GM23338 (cell line): Measurements from ENCODE around the gene CFAP58. TPM values are rescaled to one million over a fixed set of nuclear protein-coding genes. Genes with fewer than 3 reads are reported as not detected.

Experiments
- ATAC-seq: fragments of 200-7000 bp; cut with Tn5 transposase; 3 replicates; pipeline ENCODE4 v1.9.1; 2020
- DNase-seq: peaks from one replicate; pipeline ENCODE4 v3.0.0-alpha.2; 2015; ENCODE audit warnings: low spot score
- H2AFZ ChIP-seq: fragments of 200-600 bp; sonication (generic); 2 replicates; pipeline ENCODE4 v1.8.0; 2016; ENCODE audit warnings: antibody characterized with exemption, mild to moderate bottlenecking, moderate library complexity
- H3F3A ChIP-seq: fragments of 200-600 bp; sonication (generic); replicated peaks from 2 replicates; pipeline ENCODE4 v1.8.0; 2017; ENCODE audit warnings: antibody characterized with exemption, mixed run types, low read depth
- H3K27ac ChIP-seq: fragments of 200-600 bp; sonication (generic); 2 replicates; pipeline ENCODE4 v1.6.1; 2016; ENCODE audit warnings: low read depth
- H3K27me3 ChIP-seq: fragments of 200-600 bp; sonication (generic); 2 replicates; pipeline ENCODE4 v1.8.0; 2016; ENCODE audit warnings: mild to moderate bottlenecking, mixed run types, moderate library complexity; ENCODE audit not compliant: insufficient read depth
- H3K36me3 ChIP-seq: fragments of 200-600 bp; sonication (generic); 2 replicates; pipeline ENCODE4 v1.8.0; 2016; ENCODE audit warnings: mild to moderate bottlenecking; ENCODE audit not compliant: insufficient read depth
- H3K4me1 ChIP-seq: fragments of 200-600 bp; sonication (generic); 2 replicates; pipeline ENCODE4 v1.8.0; 2016; ENCODE audit warnings: mild to moderate bottlenecking, moderate library complexity; ENCODE audit not compliant: insufficient read depth
- H3K4me2 ChIP-seq: fragments of 200-600 bp; sonication (generic); 2 replicates; pipeline ENCODE4 v1.7.1; 2017; ENCODE audit warnings: mixed run types
- H3K4me3 ChIP-seq: fragments of 200-600 bp; sonication (generic); 2 replicates; pipeline ENCODE4 v1.6.1; 2016; ENCODE audit warnings: mixed run types
- H3K79me2 ChIP-seq: fragments of 200-600 bp; sonication (generic); replicated peaks from 2 replicates; pipeline ENCODE4 v1.8.0; 2017; ENCODE audit warnings: mild to moderate bottlenecking; ENCODE audit not compliant: insufficient read depth
- H3K9me2 ChIP-seq: fragments of 200-600 bp; sonication (generic); 2 replicates; pipeline ENCODE4 v1.8.0; 2017; ENCODE audit not compliant: insufficient read depth
- H4K20me1 ChIP-seq: fragments of 200-600 bp; sonication (generic); replicated peaks from 2 replicates; pipeline ENCODE4 v1.8.0; 2017; ENCODE audit warnings: mild to moderate bottlenecking; ENCODE audit not compliant: insufficient read depth
- H3K27ac Mint-ChIP-seq: 2 replicates; pipeline ENCODE4 v1.8.0; 2020; ENCODE audit warnings: inconsistent platforms, mild to moderate bottlenecking, moderate library complexity, mixed read lengths
- H3K27me3 Mint-ChIP-seq: 3 replicates; pipeline ENCODE4 v1.8.0; 2022; ENCODE audit warnings: low read depth, mild to moderate bottlenecking, moderate library complexity, mixed read lengths, inconsistent platforms; ENCODE audit not compliant: insufficient read depth, poor library complexity
- H3K36me3 Mint-ChIP-seq: 3 replicates; pipeline ENCODE4 v1.8.0; 2021; ENCODE audit warnings: low read depth, mild to moderate bottlenecking, inconsistent platforms, moderate library complexity, mixed read lengths
- H3K4me1 Mint-ChIP-seq: 3 replicates; pipeline ENCODE4 v1.8.0; 2020; ENCODE audit warnings: mild to moderate bottlenecking, inconsistent platforms, mixed read lengths
- H3K4me3 Mint-ChIP-seq: 3 replicates; pipeline ENCODE4 v1.8.0; 2021; ENCODE audit warnings: moderate library complexity, mild to moderate bottlenecking, inconsistent platforms, mixed read lengths
- H3K9me3 Mint-ChIP-seq: 3 replicates; pipeline ENCODE4 v1.8.0; 2020; ENCODE audit warnings: moderate library complexity, mild to moderate bottlenecking, inconsistent platforms, mixed read lengths
- CREB1 ChIP-seq: fragments of 250-450 bp; sonication (Bioruptor Pico); IDR thresholded peaks from 2 replicates; pipeline ENCODE4 v1.5.0; 2020; ENCODE audit warnings: low read depth, mild to moderate bottlenecking, moderate library complexity
- CTCF ChIP-seq, 2 experiments: fragments of 200-600 bp in 1 of 2; sonication (generic) in 1 of 2; conservative IDR thresholded peaks; 2 replicates each; pipeline versions ENCODE4 v1.5.1 to v1.6.1; 2016 to 2017; ENCODE audit warnings: antibody characterized with exemption in 2 of 2, low read depth in 2 of 2, mild to moderate bottlenecking in 2 of 2, moderate library complexity in 1 of 2
- ETS1 ChIP-seq: IDR thresholded peaks from 2 replicates; pipeline ENCODE4 v1.6.1; 2016; ENCODE audit warnings: antibody characterized with exemption
- EZH2 ChIP-seq: fragments of 200-600 bp; sonication (generic); IDR thresholded peaks from one replicate; pipeline ENCODE4 v1.8.0; 2017; ENCODE audit warnings: antibody characterized with exemption, mild to moderate bottlenecking, low read depth; ENCODE audit not compliant: unreplicated experiment
- EZH2phosphoT487 ChIP-seq: fragments of 200-600 bp; sonication (generic); IDR thresholded peaks from one replicate; pipeline ENCODE4 v1.8.1; 2018; ENCODE audit warnings: antibody characterized with exemption; ENCODE audit not compliant: unreplicated experiment
- JUNB ChIP-seq: IDR thresholded peaks from one replicate; pipeline ENCODE4 v1.6.1; 2016; ENCODE audit warnings: antibody characterized with exemption; ENCODE audit not compliant: unreplicated experiment
- NANOG ChIP-seq: IDR thresholded peaks from 2 replicates; pipeline ENCODE4 v1.6.1; 2016; ENCODE audit warnings: antibody characterized with exemption, borderline replicate concordance
- POLR2AphosphoS5 ChIP-seq: IDR thresholded peaks from 2 replicates; pipeline ENCODE4 v1.6.1; 2016; ENCODE audit warnings: antibody characterized with exemption, low read depth
- REST ChIP-seq: IDR thresholded peaks from one replicate; pipeline ENCODE4 v1.6.1; 2018; ENCODE audit warnings: antibody characterized with exemption; ENCODE audit not compliant: unreplicated experiment
- STAT1 ChIP-seq: IDR thresholded peaks from one replicate; pipeline ENCODE4 v1.6.1; 2016; ENCODE audit warnings: antibody characterized with exemption; ENCODE audit not compliant: unreplicated experiment
- ZNF114 ChIP-seq: fragments of 250-450 bp; sonication (Bioruptor Pico); IDR thresholded peaks from 2 replicates; pipeline ENCODE4 v1.5.0; 2020; ENCODE audit warnings: mild to moderate bottlenecking, moderate library complexity
- ZNF331 ChIP-seq: fragments of 250-450 bp; sonication (Bioruptor Pico); IDR thresholded peaks from 2 replicates; pipeline ENCODE4 v1.5.0; 2020; ENCODE audit warnings: low read depth, mild to moderate bottlenecking, moderate library complexity
- polyA plus RNA-seq: library from polyadenylated mRNA; unstranded; fragments of >200 nt; fragmentation: Nextera tagmentation; extraction: Ambion mirVana; gene quantifications from 2 replicates; pipeline ENCODE4 v1.2.1, GENCODE V29; 2016
- total RNA-seq: library from RNA; depleted of rRNA; stranded (reverse); fragments of >200 nt; shearing (Covaris generic); gene quantifications from 2 replicates; pipeline ENCODE4 v1.2.3, GENCODE V29; 2014
- TF ChIP-seq, protein P1 (sequence below): fragments of 250-450 bp; sonication (Bioruptor Pico); IDR thresholded peaks from 2 replicates; pipeline ENCODE4 v1.5.0; 2020; ENCODE audit warnings: mild to moderate bottlenecking, moderate library complexity

CFAP58 gene
- total and polyA plus RNA-seq, 2 experiments from 2014 or later, result 0.63 to 0.89 TPM

DNA sequence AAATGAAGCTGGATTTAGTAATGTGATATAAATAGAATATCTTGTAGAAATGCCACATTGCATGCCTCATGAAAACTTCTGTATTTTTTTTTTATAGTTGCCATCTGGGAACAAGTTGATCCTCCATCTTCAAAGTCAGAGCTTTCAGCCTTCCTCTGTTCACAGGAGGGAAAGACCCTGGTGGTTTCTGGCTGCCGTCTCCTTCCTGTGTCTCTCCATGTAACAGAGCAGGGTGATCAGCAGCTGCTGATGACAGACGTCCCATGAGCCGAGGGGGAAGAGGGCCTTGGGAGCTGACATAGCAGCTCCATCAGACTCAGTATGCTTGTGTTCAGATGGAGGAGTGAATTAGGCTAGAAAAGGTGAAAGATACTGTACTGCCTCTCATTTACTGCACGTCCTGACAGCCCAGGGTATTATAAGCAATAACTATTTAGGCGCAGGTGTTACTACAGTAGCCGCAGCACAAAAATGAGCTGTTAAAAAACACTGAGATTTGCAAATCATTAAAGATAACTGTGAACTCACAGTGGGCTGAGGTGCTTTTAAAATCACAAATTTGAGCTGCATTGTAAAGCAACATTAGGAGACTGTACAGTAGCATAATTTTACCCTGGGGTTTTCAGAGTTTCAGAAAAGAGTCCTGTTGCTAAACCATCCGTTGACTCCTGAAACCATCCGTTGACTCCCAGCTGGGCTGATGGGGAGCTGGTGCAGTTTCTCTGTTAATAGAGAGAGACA, 103.3 kb downstream of the CFAP58 start:
- ATAC-seq (no peak), DNase-seq (no peak)
- Mint-ChIP-seq H3K36me3 (no peaks in the 10 kb centered on the region), H3K9me3 (peaks cover 6% of the 10 kb centered on the region; the same call in 2 of the 3 replicates), H3K4me3 (no peak overlapping the region), H3K27me3 (peaks cover 1% of the 10 kb centered on the region), H3K27ac (no peak overlapping the region), H3K4me1 (no peaks in the 10 kb centered on the region)
- Histone ChIP-seq H3K27ac (no peak overlapping the region), H3K4me1 (no peaks in the 10 kb centered on the region), H3K9me2 (peaks cover 7% of the 10 kb centered on the region), H2AFZ (no peak overlapping the region), H3K36me3 (no peaks in the 10 kb centered on the region), H3K27me3 (no peaks in the 10 kb centered on the region), H4K20me1 (no peaks in the 10 kb centered on the region), H3F3A (no peaks in the 10 kb centered on the region), H3K79me2 (no peaks in the 10 kb centered on the region), H3K4me3 (no peak overlapping the region), H3K4me2 (no peak overlapping the region)
- TF ChIP-seq REST, result no peak
- TF ChIP-seq, protein P1, sequence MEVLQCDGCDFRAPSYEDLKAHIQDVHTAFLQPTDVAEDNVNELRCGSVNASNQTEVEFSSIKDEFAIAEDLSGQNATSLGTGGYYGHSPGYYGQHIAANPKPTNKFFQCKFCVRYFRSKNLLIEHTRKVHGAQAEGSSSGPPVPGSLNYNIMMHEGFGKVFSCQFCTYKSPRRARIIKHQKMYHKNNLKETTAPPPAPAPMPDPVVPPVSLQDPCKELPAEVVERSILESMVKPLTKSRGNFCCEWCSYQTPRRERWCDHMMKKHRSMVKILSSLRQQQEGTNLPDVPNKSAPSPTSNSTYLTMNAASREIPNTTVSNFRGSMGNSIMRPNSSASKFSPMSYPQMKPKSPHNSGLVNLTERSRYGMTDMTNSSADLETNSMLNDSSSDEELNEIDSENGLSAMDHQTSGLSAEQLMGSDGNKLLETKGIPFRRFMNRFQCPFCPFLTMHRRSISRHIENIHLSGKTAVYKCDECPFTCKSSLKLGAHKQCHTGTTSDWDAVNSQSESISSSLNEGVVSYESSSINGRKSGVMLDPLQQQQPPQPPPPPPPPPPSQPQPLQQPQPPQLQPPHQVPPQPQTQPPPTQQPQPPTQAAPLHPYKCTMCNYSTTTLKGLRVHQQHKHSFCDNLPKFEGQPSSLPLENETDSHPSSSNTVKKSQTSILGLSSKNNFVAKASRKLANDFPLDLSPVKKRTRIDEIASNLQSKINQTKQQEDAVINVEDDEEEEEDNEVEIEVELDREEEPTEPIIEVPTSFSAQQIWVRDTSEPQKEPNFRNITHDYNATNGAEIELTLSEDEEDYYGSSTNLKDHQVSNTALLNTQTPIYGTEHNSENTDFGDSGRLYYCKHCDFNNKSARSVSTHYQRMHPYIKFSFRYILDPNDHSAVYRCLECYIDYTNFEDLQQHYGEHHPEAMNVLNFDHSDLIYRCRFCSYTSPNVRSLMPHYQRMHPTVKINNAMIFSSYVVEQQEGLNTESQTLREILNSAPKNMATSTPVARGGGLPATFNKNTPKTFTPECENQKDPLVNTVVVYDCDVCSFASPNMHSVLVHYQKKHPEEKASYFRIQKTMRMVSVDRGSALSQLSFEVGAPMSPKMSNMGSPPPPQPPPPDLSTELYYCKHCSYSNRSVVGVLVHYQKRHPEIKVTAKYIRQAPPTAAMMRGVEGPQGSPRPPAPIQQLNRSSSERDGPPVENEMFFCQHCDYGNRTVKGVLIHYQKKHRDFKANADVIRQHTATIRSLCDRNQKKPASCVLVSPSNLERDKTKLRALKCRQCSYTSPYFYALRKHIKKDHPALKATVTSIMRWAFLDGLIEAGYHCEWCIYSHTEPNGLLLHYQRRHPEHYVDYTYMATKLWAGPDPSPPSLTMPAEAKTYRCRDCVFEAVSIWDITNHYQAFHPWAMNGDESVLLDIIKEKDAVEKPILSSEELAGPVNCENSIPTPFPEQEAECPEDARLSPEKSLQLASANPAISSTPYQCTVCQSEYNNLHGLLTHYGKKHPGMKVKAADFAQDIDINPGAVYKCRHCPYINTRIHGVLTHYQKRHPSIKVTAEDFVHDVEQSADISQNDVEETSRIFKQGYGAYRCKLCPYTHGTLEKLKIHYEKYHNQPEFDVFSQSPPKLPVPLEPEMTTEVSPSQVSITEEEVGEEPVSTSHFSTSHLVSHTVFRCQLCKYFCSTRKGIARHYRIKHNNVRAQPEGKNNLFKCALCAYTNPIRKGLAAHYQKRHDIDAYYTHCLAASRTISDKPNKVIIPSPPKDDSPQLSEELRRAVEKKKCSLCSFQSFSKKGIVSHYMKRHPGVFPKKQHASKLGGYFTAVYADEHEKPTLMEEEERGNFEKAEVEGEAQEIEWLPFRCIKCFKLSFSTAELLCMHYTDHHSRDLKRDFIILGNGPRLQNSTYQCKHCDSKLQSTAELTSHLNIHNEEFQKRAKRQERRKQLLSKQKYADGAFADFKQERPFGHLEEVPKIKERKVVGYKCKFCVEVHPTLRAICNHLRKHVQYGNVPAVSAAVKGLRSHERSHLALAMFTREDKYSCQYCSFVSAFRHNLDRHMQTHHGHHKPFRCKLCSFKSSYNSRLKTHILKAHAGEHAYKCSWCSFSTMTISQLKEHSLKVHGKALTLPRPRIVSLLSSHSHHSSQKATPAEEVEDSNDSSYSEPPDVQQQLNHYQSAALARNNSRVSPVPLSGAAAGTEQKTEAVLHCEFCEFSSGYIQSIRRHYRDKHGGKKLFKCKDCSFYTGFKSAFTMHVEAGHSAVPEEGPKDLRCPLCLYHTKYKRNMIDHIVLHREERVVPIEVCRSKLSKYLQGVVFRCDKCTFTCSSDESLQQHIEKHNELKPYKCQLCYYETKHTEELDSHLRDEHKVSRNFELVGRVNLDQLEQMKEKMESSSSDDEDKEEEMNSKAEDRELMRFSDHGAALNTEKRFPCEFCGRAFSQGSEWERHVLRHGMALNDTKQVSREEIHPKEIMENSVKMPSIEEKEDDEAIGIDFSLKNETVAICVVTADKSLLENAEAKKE (CRISPR knock-in tag), result no peak
- TF ChIP-seq STAT1, result no peak
- TF ChIP-seq CTCF (conservative IDR thresholded peaks at IDR 0.05; ENCODE audit: low read depth in 2 of 2), result no peak
- no peak for TF ChIP-seq EZH2
- TF ChIP-seq POLR2AphosphoS5, result no peak
- no peak for TF ChIP-seq ZNF114 (CRISPR knock-in tag)
- TF ChIP-seq JUNB, result no peak
- TF ChIP-seq EZH2phosphoT487, result no peak
- no peak for TF ChIP-seq CREB1 (CRISPR knock-in tag)
- TF ChIP-seq ETS1, result no peak
- TF ChIP-seq ZNF331 (CRISPR knock-in tag), result no peak
- no peak for TF ChIP-seq NANOG
